Hindlimb muscle (tissue), 1 donor: ENCODE measurements around the gene RPL14. TPM values are rescaled to one million over a fixed set of nuclear protein-coding genes. Genes with fewer than 3 reads are reported as not detected.

Source experiments
- DNase-seq: peaks from one replicate; pipeline ENCODE4 v3.0.0-alpha.2; 2013
- polyA plus RNA-seq: library from polyadenylated mRNA; unstranded; fragments of 120-200 nt; gene quantifications from one replicate; pipeline ENCODE4 v1.2.1, GENCODE V29; 2013; ENCODE audit not compliant: insufficient read length

Gene RPL14
- polyA plus RNA-seq, 1 donor, result 2,744 TPM

- no peak for DNase-seq
Measured at GRCh38 chr3:40463579-40463978, 6.4 kb downstream of the RPL14 start.

DNA sequence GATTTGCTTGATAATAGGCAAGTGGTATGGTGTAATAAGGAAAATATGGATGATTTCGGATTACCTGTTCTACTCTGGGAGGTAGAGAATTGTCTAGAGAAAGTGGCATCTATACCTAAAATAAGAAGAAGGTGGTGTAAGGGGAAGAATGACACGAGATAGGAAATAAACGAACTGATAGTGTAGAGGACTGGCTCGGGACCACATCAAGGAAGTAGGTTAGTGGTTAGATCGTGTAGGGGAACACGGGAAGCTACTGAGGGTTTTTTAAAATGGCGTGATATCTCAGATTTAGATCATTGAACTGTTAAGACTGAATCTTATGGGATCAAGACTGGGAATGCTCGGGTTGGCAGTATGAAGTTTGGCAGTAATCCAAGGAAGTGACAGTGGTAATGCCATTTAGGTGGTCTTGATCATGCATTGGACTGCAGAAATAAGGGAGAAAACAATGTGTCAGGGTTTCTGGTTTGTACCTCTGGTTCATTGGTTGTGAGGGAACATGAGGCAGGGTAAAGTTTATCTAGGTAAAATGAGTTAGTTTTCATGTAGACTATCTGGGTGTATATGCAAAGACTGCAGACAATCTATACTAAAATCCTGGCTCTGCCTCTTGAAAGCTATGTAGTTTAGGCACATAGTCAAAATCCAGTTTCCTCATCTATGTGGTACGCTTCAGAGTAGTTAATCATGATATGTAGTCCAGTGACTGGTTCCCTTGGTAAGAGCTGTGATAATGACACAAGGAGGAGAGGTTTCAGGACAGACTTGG lies 7.4 kb downstream of the RPL14 start:
- DNase-seq, result no peak

DNA sequence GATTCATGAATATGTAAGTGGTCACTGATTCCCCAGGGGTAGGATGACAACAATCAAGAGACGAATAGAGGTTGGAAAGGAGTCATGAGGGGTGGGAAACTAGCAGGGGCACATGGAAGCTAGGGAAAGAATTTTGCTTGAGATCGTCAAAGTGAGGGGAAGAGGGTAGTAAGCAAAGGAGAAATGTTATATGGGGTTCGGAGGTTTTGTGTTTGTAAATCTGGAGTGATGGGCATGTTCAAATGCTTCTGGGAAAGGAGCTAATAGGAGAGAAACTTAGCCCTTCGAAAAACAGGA lies 7.9 kb downstream of the RPL14 start:
- no peak for DNase-seq

- no peak for DNase-seq
Measured at GRCh38 chr3:40465456-40465855, 8.3 kb downstream of the RPL14 start.

- DNase-seq, result no peak
Measured at GRCh38 chr3:40468018-40468417, 10.9 kb downstream of the RPL14 start.

- no peak for DNase-seq
Measured at GRCh38 chr3:40470701-40471100, 13.6 kb downstream of the RPL14 start.

DNA sequence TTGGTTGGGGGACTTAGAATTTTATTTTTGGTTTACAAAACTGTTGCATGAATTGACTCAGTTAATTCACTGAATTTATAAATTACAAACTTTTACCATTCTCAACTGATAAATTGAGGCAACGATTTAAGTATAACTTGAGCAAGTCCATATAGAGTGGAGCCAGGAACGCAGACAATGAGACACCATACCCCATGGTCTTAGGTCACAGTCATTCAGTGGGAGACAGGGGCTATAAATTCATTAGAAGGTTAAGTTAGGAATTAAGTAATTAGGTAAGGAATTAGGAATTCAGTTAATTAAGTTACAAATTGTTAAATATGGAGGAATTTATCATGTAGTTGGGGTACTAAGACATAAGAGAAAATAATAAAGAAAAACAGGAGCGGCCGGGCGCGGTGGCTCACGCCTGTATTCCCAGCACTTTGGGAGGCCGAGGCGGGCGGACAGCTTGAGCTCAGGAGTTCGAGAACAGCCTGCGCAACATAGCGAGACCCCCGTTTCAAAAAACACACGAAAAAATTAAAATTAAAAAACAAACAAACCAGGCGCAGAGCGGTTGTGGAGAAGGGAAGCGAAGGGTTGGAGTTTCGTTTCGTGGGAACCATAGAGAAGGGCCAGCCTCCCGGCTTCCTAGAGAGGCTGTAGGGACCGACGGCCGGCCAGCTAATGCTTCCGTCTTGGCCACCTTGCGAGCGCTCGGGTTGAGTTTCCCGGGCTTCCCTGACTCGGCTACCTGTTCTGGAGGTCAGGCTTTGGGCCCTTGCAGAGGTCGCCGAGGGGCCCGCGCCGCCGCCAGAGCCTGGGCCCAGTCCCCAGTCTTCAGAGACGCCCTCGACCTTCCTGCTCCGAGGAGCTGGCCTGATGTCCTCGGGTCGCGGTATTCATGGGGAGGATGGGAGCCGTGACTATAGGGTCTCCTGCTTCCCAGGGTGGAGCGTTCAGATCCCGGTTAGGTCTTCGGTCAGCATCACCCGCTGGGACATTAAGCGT lies 19.6 kb downstream of the RPL14 start, which contains the start of gene ZNF619:
TSS of gene ZNF619 (plus strand) at position 645 of the 993 bp plus-strand sequence. CDS start 858 bp downstream, outside the sequence.
- peak; percentile 84 for DNase-seq

DNA sequence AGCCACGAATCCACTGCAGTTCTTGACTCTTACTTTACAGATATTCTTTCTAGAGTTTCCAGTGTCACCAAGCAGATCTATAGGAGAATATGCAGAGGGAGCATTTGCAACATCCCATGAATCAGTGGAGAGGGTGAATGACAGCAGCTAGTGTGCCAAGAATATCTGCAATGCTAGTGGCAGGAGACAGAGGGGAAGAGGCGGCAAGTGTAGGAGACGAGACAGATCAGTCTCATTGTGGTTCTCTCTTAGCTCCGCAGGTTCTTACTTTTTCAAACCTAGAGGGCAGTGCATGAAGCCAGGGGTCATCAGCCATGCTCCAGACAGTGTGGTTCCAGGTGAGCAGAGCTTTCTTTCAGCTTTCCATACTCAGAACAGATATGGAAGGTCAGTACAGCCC lies 20.5 kb downstream of the RPL14 start:
- no peak for DNase-seq

DNA sequence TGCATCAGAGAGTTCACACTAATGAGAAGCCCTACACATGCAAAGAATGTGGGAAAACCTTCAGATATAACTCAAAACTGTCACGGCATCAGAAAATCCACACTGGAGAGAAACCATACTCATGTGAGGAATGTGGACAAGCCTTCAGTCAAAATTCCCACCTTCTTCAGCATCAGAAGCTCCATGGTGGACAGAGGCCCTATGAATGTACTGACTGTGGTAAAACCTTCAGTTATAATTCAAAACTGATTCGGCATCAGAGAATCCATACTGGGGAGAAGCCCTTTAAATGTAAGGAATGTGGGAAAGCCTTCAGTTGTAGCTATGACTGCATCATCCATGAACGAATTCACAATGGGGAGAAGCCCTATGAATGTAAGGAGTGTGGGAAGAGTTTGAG lies 30.0 kb downstream of the RPL14 start:
- no peak for DNase-seq

DNA sequence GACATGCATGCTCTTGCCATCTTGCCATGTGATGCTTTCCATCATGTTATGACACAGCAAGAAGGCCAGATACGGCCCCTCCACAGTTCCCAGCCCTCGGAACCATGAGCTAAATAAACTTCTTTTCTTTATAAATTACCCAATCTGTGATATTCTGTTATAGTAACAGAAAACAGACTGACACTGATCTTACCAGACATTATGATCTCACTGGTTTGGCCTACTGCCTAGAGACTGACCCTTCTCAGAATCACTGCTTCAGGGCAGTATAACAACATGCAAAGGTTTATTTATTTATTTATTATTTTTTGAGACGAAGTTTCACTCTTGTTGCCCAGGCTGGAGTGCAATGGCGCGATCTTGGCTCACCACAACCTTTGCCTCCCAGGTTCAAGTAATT lies 33.8 kb downstream of the RPL14 start:
- DNase-seq, result no peak

DNA sequence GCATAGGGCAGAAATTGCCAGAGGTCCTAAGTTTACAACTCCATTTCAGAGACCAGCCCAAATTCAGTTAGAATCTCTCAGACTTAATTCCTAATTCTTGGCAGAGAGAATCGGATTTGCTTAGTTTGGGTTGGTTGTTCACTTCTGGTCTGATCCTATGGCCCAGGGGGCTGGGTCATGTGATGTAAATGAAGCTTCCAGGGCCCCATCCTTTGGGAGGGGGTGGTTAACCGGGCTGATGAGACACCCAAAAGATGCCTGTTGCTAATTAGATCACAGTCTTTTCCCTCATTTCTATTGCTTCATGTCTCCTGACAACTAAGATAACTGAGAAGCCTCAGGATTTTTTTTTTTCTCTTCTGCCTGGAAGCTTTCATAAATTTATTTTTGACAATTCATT lies 37.6 kb downstream of the RPL14 start:
- DNase-seq, result no peak

DNA sequence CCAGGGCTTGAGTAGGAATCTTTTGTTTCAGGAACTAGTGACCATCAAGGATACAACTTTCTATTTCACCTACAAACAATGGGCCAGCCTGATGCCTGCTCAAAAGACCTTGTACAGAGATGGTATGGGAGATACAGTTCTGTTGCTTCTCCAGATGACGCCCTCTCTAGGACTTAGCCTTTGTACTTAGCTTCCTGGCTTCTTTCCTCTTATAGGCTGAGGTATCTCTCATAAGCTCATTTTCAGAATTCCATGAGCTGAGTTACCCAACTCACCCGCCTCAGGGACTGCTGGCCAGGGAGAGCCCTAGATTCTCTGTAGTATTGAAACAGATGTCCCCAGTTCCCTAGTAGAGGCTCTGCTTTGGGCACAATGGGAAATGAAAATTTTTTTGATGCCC lies 40.1 kb downstream of the RPL14 start:
- DNase-seq, result no peak

GRCh38 chr3:40499952-40500351 lies 42.8 kb downstream of the RPL14 start:
- no peak for DNase-seq

DNA sequence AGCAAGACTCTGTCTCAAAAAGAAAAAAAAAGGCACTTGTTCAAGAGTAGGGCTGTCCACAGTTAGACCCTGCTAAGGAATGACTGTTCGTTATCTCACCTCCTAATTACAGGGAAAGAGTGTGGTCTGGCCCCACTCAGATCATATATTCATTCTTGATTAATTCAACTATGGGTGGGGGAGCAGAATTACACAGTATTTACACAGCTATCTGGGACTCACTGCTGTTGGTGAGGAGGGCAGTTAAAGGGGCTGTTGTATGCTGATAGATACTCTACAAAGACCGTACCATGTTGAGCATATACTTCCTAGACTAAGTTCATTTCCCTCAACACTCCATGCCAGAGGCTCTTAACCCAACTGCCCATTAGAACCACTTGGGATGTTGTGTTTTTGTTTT lies 44.9 kb downstream of the RPL14 start:
- no peak for DNase-seq

DNA sequence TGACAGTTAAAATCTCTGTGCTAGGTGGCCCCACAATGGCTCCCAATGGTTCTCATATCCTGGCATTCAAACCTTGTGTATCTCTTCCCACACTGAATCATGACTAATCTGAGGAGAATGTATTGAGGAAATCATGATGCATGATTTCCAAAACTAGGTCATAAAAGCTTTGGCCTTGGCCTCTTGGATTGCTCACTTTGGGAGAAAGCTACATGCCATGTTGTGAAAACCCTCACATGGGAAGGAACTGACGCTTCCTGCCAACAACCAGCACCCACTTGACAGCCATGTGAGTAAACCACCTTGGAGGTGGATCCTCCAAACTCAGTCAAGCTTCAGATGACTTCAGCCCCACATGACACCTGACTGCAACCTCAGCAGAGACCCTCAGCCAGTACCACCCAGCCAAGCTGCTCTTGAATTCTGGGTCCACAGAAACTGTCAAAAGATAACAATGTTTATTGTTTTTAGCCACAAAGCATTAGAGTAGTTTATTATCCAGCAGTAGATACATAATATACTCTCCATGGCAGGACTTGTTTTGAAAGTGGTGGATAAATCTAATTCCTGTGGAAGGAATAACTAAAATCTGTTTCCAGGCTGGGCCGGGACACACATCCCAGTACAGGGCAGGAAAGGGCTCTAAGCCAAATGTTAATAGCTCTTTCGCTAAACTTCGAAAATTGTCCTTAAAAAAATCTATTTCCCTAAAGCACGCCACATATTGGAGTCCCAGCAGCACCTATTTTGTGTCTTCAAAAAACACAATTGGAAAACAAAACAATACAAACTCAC lies 47.7 kb downstream of the RPL14 start:
- no peak for DNase-seq

DNA sequence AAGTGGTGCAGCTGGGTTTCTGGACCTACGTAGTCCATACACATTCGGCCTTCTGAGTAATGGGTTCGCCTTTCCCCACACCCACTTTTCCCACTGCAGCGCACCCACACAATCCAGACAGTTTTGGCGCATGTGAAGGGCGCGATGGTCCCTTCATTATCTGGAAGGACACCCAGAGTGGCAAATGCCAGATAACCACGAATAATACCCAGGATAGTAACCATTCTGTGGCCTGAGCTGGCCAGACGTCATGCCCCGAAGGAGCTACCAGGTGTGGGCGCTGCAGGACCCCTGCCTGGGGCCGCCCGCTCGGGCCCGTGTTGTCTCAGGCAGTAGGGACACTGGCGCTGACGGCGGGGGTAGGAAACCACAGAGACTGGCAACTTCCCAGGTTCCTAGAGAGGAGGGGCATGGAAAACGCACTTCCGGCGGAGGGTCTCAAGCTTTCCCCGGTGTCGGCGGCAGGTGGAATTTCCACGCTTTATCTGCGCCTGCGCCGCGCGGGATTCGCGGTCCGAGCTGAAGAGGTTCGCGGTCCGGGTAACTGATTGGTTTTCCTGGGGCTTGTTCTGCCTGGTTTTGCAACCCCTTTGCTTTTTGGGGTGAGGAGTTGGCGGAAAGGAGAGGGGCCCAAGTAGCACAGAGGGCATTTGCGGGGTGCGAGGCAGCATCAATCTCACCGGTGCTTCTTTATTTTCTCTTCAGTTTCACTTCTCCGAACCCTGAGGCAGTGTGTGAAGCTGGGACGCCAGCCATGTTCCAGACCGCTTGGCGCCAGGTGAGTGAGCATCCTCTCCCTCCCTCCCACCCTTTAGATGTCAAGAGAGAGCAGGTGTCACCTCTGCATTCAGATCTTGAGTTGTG lies 48.7 kb downstream of the RPL14 start, which contains the start of gene ZNF620:
TSS of gene ZNF620 (plus strand) at position 441 of the 864 bp plus-strand sequence. CDS start at position 755, 314 bp downstream.
- DNase-seq, result peak; percentile 53

DNA sequence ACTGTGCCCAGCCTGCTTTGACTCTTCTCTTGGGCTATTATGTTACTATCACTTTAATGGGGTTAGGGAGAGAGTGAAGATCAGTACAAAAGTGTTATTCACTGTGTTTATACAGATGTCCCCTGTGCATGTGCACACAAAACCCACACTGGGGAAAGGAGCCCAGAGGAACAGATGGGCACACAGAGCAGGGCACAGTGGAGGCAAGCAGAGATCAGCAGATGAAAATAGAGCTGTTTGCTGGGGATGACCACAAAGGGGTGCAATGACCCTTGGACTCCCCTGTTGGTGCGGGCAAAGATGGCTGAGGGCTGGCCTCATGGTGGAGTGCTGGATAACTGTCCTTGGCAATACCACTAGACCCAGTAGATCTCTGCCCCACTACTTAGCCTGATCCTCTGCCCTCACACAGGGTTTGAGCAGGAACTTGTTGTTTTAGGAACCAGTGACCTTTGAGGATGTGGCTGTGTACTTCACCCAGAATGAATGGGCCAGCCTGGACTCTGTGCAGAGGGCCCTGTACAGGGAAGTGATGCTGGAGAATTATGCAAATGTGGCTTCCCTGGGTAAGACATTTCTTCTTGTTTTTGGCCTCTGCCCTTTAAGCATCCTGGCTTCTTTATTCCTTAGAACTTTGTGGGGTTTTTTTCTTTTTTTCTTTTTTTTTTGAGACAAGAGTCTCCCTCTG lies 54.0 kb downstream of the RPL14 start:
- DNase-seq, result no peak

- no peak for DNase-seq
Measured at GRCh38 chr3:40516201-40516600, 59.1 kb downstream of the RPL14 start.

DNA sequence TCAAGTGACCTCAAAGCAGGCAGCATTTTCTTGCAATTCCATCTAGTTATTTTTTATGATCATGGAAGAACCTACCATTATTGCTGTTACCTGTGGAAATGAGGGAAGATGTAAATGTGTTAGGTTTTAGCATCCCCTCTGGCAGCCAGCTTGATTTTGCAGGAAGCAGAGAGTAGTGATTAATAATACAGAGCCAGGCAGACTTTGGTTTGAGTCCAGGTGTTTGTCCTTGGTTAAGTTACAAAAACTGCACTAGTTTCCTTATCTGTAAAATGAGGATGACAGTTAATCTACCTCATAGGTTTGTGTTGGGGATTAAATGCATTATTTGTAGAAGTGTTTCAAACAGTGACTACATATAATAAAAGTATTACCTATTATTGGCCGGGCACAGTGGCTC lies 60.9 kb downstream of the RPL14 start:
- DNase-seq, result no peak
